Left ventricle myocardium superior (tissue), 1 donor: ENCODE results near the gene NME9. TPM values are rescaled to one million over a fixed set of nuclear protein-coding genes. Genes with fewer than 3 reads are reported as not detected.
"Not testable (repeated sequence)": the region's sequence is repeated elsewhere in the genome, so short reads cannot be mapped to it uniquely, and the experiment has no call there.

Experiments
- ATAC-seq: fragments of 200-7000 bp; cut with Tn5 transposase; one replicate; pipeline ENCODE4 v1.9.1; 2020; ENCODE audit warnings: mild to moderate bottlenecking, moderate library complexity
- DNase-seq: peaks from one replicate; pipeline ENCODE4 v3.0.0-alpha.2; 2020
- intact Hi-C: fragments of 100-400 bp; cut with micrococcal nuclease; formaldehyde crosslinking; loops from one replicate; pipeline ENCODE4 v1.11.0; 2022
- long read RNA-seq: library from polyadenylated mRNA; unstranded; transcript quantifications from one replicate; pipeline ENCODE4 v2.0.0, GENCODE V29; 2021
- total RNA-seq: library from RNA; stranded (reverse); fragmentation: NEBNext Ultra II Directional; extraction: Animal tissue kit (Norgen Biotek cat#: 25700); gene quantifications from one replicate; pipeline ENCODE4 v1.2.1, GENCODE V29; 2021
- donor health status: DM: no; HTN: yes; CAD: no; lungs with severe emphysema.

Gene NME9
- 0.59 TPM for total RNA-seq
- long read RNA-seq, partial matches to known transcripts, result 0 of 2 reads
- long read RNA-seq, other reads (novel, unspliced or antisense), result 2 of 2 reads

GRCh38 chr3:138329127-138329983 is at the start of gene NME9:
TSS of gene NME9 (minus strand) at chr3:138329851. CDS start at chr3:138329335, 516 bp downstream.
- intact Hi-C loops, result no loop called here
- ATAC-seq (peak; percentile 97), DNase-seq (peak; percentile 94)

GRCh38 chr3:138378990-138379389 is 49.3 kb upstream of the NME9 start:
- intact Hi-C loops, result no loop called here
- ATAC-seq (no peak), DNase-seq (no peak)

- ATAC-seq (no peak), DNase-seq (no peak)
- intact Hi-C loops, result no loop called here
Observed at GRCh38 chr3:138378331-138378730, 48.7 kb upstream of the NME9 start.

GRCh38 chr3:138377804-138378203 is 48.2 kb upstream of the NME9 start:
- DNase-seq (no peak), ATAC-seq (no peak)
- intact Hi-C loops, result no loop called here

- ATAC-seq, DNase-seq, intact Hi-C loops: not testable (repeated sequence)
Observed at GRCh38 chr3:138377212-138377611, 47.6 kb upstream of the NME9 start.

- intact Hi-C loops, result no loop called here
- DNase-seq, result no peak
- peak; percentile 59 for ATAC-seq
Observed at GRCh38 chr3:138376663-138377062, 47.0 kb upstream of the NME9 start.

- intact Hi-C loops, result no loop called here
- no peak for DNase-seq
- ATAC-seq, result no peak
Observed at GRCh38 chr3:138375447-138375846, 45.8 kb upstream of the NME9 start.

GRCh38 chr3:138374573-138375134 is 45.0 kb upstream of the NME9 start:
- peak; percentile 58 for ATAC-seq
- intact Hi-C loops, result no loop called here

GRCh38 chr3:138373736-138374094 is 44.1 kb upstream of the NME9 start:
- DNase-seq (no peak), ATAC-seq (no peak)
- intact Hi-C loops, result no loop called here

More at GRCh38 chr3:138374573-138375134, 45.0 kb upstream of the NME9 start:
- no peak for DNase-seq

GRCh38 chr3:138373087-138373735 is 43.6 kb upstream of the NME9 start:
- no peak for DNase-seq
- intact Hi-C loops, result no loop called here
- no peak for ATAC-seq

GRCh38 chr3:138371070-138371965 is 41.7 kb upstream of the NME9 start:
- ATAC-seq (peak; percentile 14), DNase-seq (no peak)
- intact Hi-C loops, result no loop called here

- intact Hi-C loops, result no loop called here
- ATAC-seq, result no peak
- no peak for DNase-seq
Observed at GRCh38 chr3:138370321-138370720, 40.7 kb upstream of the NME9 start.

- ATAC-seq (no peak), DNase-seq (no peak)
- intact Hi-C loops, result no loop called here
Observed at GRCh38 chr3:138369151-138369900, 39.7 kb upstream of the NME9 start.

GRCh38 chr3:138367911-138368310 is 38.3 kb upstream of the NME9 start:
- intact Hi-C loops, result no loop called here
- ATAC-seq, result peak; percentile 10
- peak; percentile 74 for DNase-seq

- intact Hi-C loops, result no loop called here
Observed at GRCh38 chr3:138367326-138367850, 37.7 kb upstream of the NME9 start.

GRCh38 chr3:138366006-138366759 is 36.5 kb upstream of the NME9 start:
- ATAC-seq (peak; percentile 5), DNase-seq (no peak)
- intact Hi-C loops, result no loop called here

More at GRCh38 chr3:138367326-138367850, 37.7 kb upstream of the NME9 start:
- no peak for ATAC-seq
- DNase-seq, result no peak

GRCh38 chr3:138365253-138365555 is 35.6 kb upstream of the NME9 start:
- no peak for DNase-seq
- ATAC-seq, result no peak
- intact Hi-C loops, result no loop called here
